GM11168 (cell line): ENCODE data around the gene PPP1R9A.

Experiments used
- in situ Hi-C: fragments of 300-500 bp; cut with MboI; formaldehyde crosslinking; loops from one replicate; pipeline ENCODE4 v1.12.0; 2022; ENCODE audit warnings: low sequenced_read_pairs; ENCODE audit not compliant: unreplicated experiment

PPP1R9A gene

DNA sequence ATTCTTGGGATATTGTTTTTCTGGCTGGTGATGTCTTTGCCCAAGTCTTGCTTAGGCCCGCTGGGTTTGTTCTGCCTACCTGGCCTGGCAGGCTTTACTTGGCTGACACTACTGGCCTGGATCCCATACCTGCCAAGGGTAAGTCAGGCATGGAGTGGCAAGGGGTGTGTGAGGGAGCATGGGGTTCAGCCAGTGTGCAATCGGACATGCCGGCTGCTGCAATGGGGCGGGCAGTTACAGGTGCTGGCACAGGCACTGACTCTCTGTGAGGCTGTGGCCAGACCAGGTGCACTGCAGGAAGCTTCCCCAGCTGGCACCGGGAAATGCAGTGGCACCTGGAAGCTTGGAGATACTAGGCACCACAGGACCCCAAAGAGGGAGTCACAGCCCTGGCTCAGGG, 248.6 kb downstream of the PPP1R9A start:
- in situ Hi-C loops: no loop called here

- in situ Hi-C loops: no loop called here
Measured at GRCh38 chr7:95157381-95157780, 250.0 kb downstream of the PPP1R9A start.

- in situ Hi-C loops: no loop called here
Measured at GRCh38 chr7:95169678-95170077, 262.3 kb downstream of the PPP1R9A start.

DNA sequence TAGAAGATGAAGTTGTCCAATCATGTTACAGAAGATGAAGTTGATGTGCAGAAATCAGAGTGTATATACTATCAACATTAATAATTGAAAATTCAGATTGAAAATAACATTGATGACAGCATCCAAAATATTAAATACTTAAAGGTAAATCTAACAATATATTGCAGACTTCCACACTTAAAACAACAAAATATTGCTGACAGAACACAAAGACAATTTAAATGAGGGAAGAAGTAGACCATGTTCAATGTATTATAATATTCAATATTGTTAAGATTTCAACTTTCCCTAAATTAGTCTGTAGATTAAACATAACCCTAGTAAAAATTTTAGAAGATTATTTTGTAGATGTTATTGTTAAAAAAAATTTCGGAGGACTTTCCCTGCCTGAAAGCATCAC, 265.0 kb downstream of the PPP1R9A start:
- in situ Hi-C loops: no loop called here

DNA sequence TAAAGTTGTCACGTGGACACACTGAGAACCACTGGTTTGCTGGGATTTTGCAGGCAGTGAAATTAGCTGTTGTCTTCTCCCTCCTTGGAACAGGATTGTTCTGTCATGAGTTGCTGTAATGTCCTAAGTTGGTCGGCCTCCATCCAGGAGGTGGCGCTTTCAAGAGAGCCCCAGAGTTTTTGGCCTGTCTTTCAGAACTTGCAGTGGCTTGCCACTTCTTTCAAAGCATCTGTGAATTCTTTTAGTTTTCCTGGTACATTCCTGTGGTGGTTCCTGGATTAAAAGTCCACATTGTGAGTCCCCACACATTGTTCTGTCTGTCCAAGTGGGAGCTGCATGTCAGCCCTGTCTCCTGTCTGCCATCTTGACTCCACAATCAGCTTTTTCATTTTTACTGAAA, 283.1 kb downstream of the PPP1R9A start:
- in situ Hi-C loops: no loop called here

DNA sequence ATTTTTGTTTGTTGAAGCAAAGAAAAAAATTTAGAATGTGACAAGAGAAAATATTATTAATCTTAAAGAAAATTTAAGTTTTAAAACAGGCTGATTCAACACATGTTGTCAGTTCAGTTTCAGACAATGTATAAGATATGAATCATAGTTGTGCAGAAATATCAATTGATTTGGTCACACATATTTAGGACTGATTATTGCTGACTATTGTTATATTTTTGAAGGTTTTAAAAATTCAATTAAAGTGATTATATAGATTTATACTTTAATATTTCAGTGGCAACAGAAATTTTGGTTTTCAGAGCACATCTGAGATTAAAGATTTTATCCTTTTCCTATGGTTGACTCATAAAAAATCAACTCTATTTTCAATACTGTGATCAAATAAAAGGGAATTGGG, 284.4 kb downstream of the PPP1R9A start:
- in situ Hi-C loops: no loop called here

GRCh38 chr7:95198863-95199262, 291.5 kb downstream of the PPP1R9A start:
- in situ Hi-C loops: no loop called here

DNA sequence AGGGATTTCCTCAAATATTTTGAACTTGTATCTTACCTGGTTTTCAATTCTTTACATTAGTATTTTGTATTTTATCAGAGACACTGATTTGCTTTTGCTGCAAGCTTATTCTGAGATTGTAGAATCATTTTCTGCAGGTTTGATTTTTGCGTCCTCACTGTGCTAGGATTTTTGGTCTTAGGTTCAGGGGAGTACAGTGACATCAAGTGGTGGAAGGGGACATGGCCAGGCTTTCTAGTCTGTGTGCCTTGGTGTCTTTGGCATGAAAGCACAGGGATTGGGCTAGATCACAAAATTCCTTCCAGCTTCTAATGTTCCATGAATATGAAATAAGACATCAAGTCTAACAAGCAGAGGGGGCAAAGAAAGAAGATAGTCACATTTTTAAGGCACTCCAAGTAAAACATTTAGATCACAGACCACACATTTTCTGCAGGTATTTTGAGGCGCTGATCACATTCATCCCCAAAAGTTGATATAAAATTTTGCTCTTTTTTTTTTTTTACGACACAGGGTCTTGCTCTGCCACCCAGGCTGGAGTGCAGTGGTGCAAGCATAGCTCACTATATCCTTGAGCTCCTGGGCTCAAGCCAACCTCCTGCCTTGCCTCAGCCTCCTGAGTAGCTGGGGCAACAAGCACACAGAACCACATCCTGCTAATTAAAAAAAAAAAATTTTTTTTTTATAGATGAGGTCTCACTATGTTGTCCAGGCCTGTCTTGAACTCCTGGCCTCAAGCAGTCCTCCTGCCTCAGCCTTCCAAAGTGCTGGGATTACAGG, 292.6 kb downstream of the PPP1R9A start:
- in situ Hi-C loops: no loop called here

GRCh38 chr7:95200741-95201140, 293.3 kb downstream of the PPP1R9A start:
- in situ Hi-C loops: no loop called here

DNA sequence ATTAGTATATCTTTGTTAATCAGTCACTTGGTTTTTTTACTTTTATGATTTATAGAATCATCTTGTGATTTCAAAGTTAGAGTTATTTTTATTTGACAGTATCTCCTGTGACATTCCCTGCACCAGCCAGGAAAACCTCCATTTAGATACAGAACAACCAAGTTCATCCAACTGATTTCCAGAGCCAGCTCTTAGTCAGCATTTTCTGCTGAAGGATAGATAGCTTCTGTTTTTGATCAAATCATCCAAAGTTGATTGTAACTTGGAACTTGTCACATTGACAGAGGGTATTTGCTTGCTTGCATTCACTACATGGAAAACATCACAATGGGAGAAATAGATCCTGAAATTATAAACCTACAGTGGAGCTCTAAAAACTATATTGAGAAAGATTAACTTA, 294.3 kb downstream of the PPP1R9A start:
- in situ Hi-C loops: no loop called here

DNA sequence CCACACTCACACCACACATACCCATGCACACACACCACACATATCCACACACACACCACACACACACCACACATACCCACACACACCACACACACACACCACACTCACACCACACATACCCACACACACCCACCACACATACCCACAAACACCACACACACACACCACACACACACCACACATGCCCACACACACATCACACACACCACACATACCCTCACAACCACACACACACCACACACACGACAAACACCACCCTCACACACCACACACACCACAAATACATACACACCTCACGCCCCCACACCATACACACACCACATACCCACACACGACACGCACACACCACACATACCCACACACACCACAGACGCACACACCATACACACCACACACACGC, 297.2 kb downstream of the PPP1R9A start:
- in situ Hi-C loops: no loop called here

DNA sequence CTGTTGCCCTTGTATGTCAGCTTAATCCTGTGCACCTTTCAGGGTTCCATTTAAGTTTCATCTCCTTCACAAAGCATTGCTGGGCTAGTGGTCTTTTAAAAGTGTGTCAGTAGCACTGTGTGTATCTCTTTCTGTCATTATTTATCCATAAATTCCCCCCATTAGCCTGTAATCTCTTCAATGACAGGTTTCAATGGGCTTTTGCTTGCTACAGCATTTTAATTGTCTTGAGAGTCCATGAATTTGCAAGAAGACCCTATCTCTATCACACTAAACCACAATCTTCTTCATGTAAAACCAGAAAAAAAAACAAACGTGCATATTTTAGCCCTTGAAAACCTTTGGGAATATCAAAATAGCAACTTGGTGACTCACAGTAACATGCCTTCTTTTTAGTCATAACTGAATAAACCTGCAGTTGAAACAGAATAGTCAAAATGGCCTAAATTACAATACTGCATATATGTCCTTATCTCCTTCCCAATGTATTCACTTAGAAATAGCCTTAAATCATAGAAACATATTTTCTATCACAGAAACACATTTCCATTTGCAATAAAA, 298.4 kb downstream of the PPP1R9A start:
- in situ Hi-C loops: no loop called here

DNA sequence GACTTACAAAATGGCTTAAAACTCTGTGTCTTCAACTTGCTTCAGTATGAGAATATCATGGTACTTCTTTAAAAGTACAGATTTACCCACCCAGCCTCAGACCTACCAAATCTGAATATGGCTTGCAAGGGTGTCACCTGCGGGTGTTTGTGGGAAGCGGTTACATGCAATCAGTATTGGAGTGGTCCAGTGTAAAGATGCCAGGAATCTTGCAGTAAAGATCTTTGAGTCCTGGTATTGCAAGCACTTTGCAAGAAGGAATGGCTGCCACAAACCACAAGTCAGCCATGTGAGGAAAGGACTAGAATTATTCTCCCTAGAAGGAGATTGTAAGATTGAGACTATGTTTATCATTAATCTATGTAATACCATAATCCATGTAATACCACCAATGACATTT, 301.9 kb downstream of the PPP1R9A start:
- in situ Hi-C loops: no loop called here

DNA sequence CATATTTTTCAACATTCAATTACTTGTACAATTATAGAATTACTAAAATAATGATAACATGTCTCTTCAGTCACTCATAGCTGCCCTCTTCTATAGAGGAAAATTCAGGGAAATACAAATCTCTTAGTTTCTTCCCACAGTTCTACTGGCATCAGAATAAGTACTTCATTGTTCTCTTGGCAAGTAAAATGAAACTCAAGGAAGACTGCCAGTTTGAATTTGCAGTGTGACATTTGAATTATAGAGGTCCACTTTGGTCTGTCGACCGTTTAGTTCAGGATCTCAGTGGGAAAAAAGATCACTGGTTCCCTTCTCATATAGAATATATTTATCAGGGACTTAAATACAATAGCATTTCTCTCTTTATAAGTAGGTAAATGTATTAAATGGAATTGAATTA, 302.4 kb downstream of the PPP1R9A start:
- in situ Hi-C loops: no loop called here

- in situ Hi-C loops: no loop called here
Measured at GRCh38 chr7:95213148-95213547, 305.8 kb downstream of the PPP1R9A start.

GRCh38 chr7:95213809-95214492, 306.6 kb downstream of the PPP1R9A start:
- in situ Hi-C loops: no loop called here

DNA sequence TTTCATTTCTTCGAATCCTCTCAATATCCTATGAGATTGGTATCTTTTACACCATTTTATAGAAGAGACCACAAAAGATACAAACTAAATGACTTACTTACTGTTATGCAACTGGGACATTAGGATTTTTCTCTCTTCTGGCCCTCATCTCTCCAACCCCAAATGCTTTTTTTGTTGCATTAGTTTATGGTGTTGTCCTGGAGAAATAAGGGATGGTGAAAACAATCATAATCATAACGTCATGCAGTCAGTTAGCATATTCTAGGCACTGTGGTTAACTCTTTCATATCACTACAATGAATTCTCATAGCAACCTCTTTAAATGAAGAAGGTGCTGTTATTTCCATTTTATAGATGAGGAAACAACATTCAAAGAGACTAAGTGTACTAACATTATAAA, 312.3 kb downstream of the PPP1R9A start:
- in situ Hi-C loops: no loop called here

- in situ Hi-C loops: no loop called here
Measured at GRCh38 chr7:95220328-95220727, 312.9 kb downstream of the PPP1R9A start.

DNA sequence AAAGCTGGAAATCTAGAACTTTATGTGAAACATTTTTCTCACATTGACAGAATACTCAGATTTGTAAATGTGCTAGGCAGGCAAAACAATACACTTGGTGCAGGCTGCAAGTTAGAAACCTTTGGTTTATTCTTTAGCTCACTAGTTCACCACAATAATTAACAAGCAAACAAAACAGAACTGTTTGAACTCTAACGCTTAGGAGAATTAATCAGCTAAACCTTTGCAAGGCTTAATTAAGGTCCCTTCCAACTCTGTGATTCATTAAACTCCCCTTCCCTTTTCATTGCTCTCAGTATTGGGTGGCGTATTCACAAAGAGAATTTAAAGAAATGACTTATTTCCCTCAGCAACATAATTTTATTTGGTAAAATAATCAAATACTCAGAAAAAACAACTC, 317.9 kb downstream of the PPP1R9A start:
- in situ Hi-C loops: no loop called here

- in situ Hi-C loops: no loop called here
Measured at GRCh38 chr7:95229301-95229700, 321.9 kb downstream of the PPP1R9A start.

DNA sequence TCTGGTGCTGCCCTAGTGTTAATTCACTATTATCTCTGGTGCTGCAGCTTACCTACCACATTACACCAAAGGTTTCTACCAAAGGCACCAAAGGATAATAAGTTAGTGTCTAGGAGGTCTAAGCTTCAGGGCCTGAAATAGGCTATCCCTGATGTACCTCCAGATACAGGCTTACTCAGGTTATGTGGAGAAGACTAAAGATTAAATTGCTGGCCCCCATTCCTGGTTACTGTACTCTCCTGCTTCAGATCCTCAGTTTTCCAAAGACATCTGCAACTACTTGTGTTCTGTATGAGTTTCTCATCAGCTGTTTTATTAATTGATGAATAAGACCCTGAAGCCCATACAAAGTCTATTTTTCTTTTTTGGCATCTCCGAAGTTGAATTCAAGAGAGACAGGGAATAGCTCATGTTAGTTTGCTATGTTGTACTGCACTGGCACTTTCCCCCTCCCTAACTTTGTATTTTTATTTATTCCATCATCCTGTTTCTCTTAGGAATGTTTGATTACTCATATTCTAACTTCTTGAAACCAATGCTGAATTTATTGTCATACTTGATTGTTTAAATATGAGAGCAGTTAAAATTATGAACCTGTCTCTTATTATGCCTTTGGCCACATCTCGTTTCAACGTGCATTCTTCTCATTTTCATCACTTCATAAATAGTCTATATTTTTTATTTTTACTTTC, 331.0 kb downstream of the PPP1R9A start:
- in situ Hi-C loops: no loop called here
